GM12878 (cell line): ENCODE measurements around the gene LYPD6. TPM values are rescaled to one million over a fixed set of nuclear protein-coding genes. Genes with fewer than 3 reads are reported as not detected.

Source experiments
- ATAC-seq: fragments of 200-7000 bp; cut with Tn5 transposase; 3 replicates; pipeline ENCODE4 v1.9.1; 2020; ENCODE audit warnings: mild to moderate bottlenecking, moderate library complexity
- BruUV-seq: library from RNA; stranded (reverse); fragments of 400-500 nt; replicated peaks from 2 replicates; lab custom pipeline; 2021; lab: Mats Ljungman, UMichigan
- CTCF ChIA-PET: fragments of 300-600 bp; sonication (Branson Sonifier 250); formaldehyde crosslinking; extraction: SDS; loops from one replicate; lab custom pipeline; 2021; ENCODE audit warnings: inconsistent platforms; lab: Yijun Ruan, JAX
- POLR2A ChIA-PET: fragments of 350-600 bp; formaldehyde crosslinking; extraction: SDS; loops from one replicate; lab custom pipeline; 2021; ENCODE audit warnings: inconsistent platforms; lab: Charles Lee
- RAD21 ChIA-PET: fragments of 300-600 bp; sonication (Branson Sonifier 250); formaldehyde crosslinking; loops from one replicate; lab custom pipeline; 2023; ENCODE audit warnings: antibody characterized with exemption; ENCODE audit not compliant: unreplicated experiment; lab: Charles Lee
- SMC1A ChIA-PET: fragments of 300-600 bp; sonication (Branson Sonifier 250); formaldehyde crosslinking; loops from one replicate; lab custom pipeline; 2023; ENCODE audit not compliant: unreplicated experiment, uncharacterized antibody; lab: Charles Lee
- DNase-seq: peaks from one replicate; pipeline ENCODE4 v3.0.0-alpha.2; 2011; ENCODE audit warnings: low read depth, low spot score
- FAIRE-seq: peaks from 3 replicates; lab custom pipeline; 2011; peaks lifted over from hg19 to GRCh38; lab: Jason Lieb, UNC
- H2AFZ ChIP-seq: 2 replicates; pipeline ENCODE4 v1.6.0; 2011; ENCODE audit warnings: low read depth, low read length, control low read depth; ENCODE audit not compliant: control insufficient read depth
- H3K27ac ChIP-seq: 2 replicates; pipeline ENCODE4 v1.5.1; 2011; ENCODE audit warnings: control low read depth; ENCODE audit not compliant: control insufficient read depth, insufficient read depth
- H3K27me3 ChIP-seq, 2 experiments: replicated peaks in 1 of 2; 2 replicates each; pipeline versions ENCODE4 v1.6.0 to v1.6.1; 2011; ENCODE audit warnings: low read length in 1 of 2; ENCODE audit not compliant: control insufficient read depth in 2 of 2, insufficient read depth in 2 of 2
- H3K36me3 ChIP-seq, 2 experiments: 2 replicates each; pipeline ENCODE4 v1.5.1; 2011; ENCODE audit warnings: low read length in 1 of 2; ENCODE audit not compliant: control insufficient read depth in 2 of 2, insufficient read depth in 2 of 2
- H3K4me1 ChIP-seq: 2 replicates; pipeline ENCODE4 v1.6.1; 2011; ENCODE audit warnings: mild to moderate bottlenecking, low read length, moderate library complexity, mixed read lengths; ENCODE audit not compliant: control insufficient read depth, insufficient read depth
- H3K4me2 ChIP-seq: 2 replicates; pipeline ENCODE4 v1.6.0; 2011; ENCODE audit warnings: control low read depth; ENCODE audit not compliant: control insufficient read depth, insufficient read depth
- H3K4me3 ChIP-seq: fragments of 200-600 bp; sonication (generic); 2 replicates; pipeline ENCODE4 v1.5.1; 2016
- H3K79me2 ChIP-seq: 2 replicates; pipeline ENCODE4 v1.6.0; 2011; ENCODE audit warnings: low read length; ENCODE audit not compliant: control insufficient read depth, insufficient read depth
- H3K9ac ChIP-seq: 2 replicates; pipeline ENCODE4 v1.8.0; 2011; ENCODE audit warnings: low read length, control low read depth, mixed read lengths; ENCODE audit not compliant: control insufficient read depth, insufficient read depth
- H3K9me3 ChIP-seq: replicated peaks from 3 replicates; pipeline ENCODE4 v1.5.1; 2011; ENCODE audit warnings: mild to moderate bottlenecking, low read length; ENCODE audit not compliant: control insufficient read depth, insufficient read depth
- H4K20me1 ChIP-seq: 2 replicates; pipeline ENCODE4 v1.6.0; 2011; ENCODE audit not compliant: control insufficient read depth, insufficient read depth
- ATF3 ChIP-seq: IDR thresholded peaks from 2 replicates; pipeline ENCODE4 v1.6.1; 2011; ENCODE audit warnings: low read depth, mild to moderate bottlenecking, low read length, moderate library complexity, borderline replicate concordance; ENCODE audit errors: extremely low read depth
- FOS ChIP-seq: IDR thresholded peaks from 3 replicates; pipeline ENCODE4 v1.6.1; 2011; ENCODE audit warnings: borderline replicate concordance; ENCODE audit not compliant: insufficient read length; ENCODE audit errors: extremely low read depth
- SPI1 ChIP-seq: IDR thresholded peaks from 2 replicates; pipeline ENCODE4 v1.6.1; 2011; ENCODE audit warnings: low read depth, mild to moderate bottlenecking, low read length, moderate library complexity, borderline replicate concordance; ENCODE audit not compliant: insufficient read depth
- TCF3 ChIP-seq: IDR thresholded peaks from 2 replicates; pipeline ENCODE4 v1.6.1; 2012; ENCODE audit warnings: low read depth, mild to moderate bottlenecking, low read length, borderline replicate concordance; ENCODE audit not compliant: insufficient read depth
- WGBS: methylation state at CpG from one replicate; pipeline ENCODE4 v1.1.6; 2016; ENCODE audit warnings: low lambda C conversion rate; ENCODE audit not compliant: insufficient replicate concordance, insufficient coverage; ENCODE audit errors: missing lambda C conversion rate; 5-methylcytosine and 5-hydroxymethylcytosine counted together
- in situ Hi-C: fragments of 300-500 bp; cut with MboI; formaldehyde crosslinking; loops from 9 replicates; pipeline ENCODE4 v1.14.3; 2018; ENCODE audit warnings: mixed read lengths
- intact Hi-C: fragments of 100-400 bp; cut with micrococcal nuclease; formaldehyde crosslinking; loops from one replicate; pipeline ENCODE4 v1.14.2; 2022; ENCODE audit not compliant: unreplicated experiment
- polyA plus RNA-seq, 11 experiments: library from polyadenylated mRNA; depleted of rRNA in 4 of 11; unstranded in 6 of 11; stranded (reverse) in 5 of 11; fragments of >200 nt; fragmentation: Nextera tagmentation in 4 of 11; fragmentation: Illumina TruSeq in 1 of 11; extraction: Ambion mirVana in 4 of 11; extraction: Trizol in 1 of 11; gene quantifications; 1 replicate in 1 of 11; 2 replicates in 10 of 11; pipeline versions ENCODE4 v1.2.1 to v1.2.3, GENCODE V29; 2011 to 2016; ENCODE audit warnings: inconsistent platforms in 2 of 11, missing spikeins in 2 of 11, low read depth in 1 of 11
- total RNA-seq, 4 experiments: library from RNA; depleted of rRNA in 3 of 4; stranded (reverse); fragments of >200 nt in 3 of 4; fragmentation: Illumina TruSeq in 1 of 4; extraction: Trizol in 1 of 4; gene quantifications; 2 replicates each; pipeline versions ENCODE4 v1.2.1 to v1.2.3, GENCODE V29; 2013 to 2021
- TF ChIP-seq, protein P1 (sequence below): fragments of 450-650 bp; IDR thresholded peaks from 2 replicates; pipeline ENCODE4 v1.6.1; 2014; ENCODE audit warnings: mild to moderate bottlenecking

Gene LYPD6
- total and polyA plus RNA-seq, 10 of the 15 experiments (the other 5 are each of a cell fraction or from before 2014, with no cell fraction given), result not detected

- SMC1A ChIA-PET, result no interaction called here
- no peak for FAIRE-seq
Measured at GRCh38 chr2:149449017-149449416, 118.6 kb downstream of the LYPD6 start.

DNA sequence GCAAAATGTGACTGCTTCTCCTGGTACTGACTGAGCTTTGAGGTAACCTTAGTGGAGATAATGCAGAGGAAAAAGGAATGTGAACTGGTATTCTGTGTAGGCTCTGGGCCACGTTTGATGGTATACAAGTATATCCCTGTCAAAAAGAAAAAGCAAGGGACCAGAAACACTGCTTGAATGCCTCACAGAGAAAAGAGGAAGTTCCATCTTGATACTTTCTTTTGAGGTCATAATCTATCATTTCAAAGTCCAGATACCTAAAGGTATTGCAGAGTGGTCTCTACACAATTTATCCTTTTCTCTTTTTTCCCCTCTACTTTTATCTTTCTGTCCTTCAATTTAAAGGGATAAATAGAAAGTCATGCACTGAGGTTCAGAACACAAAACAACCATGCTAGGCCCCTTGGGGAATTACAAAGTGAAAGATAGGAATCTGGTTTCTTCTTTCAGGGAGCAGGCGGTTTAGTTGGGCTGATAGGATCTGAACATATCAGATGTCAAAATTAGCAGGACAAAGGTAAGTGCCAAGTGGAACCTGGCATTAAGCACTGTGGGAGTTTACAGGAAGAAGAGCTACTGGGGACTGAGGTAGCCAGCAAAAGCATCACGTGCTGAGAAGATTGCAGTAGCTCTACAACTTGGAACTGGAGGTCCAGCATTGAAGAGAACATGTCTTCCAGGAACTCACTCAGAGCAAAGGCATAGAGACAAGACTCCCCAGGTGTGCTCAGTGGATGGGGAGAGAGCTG, 121.2 kb downstream of the LYPD6 start:
- Histone ChIP-seq H3K27me3 (no peaks in the 10 kb centered on the region), H3K4me3 (no peak overlapping the region), H3K36me3 (no peaks in the 10 kb centered on the region), H3K27ac (no peak overlapping the region), H3K79me2 (no peaks in the 10 kb centered on the region), H3K4me1 (no peaks in the 10 kb centered on the region), H3K9ac (no peak overlapping the region), H3K9me3 (no peaks in the 10 kb centered on the region), H4K20me1 (no peaks in the 10 kb centered on the region), H3K4me2 (no peak overlapping the region), H2AFZ (no peak overlapping the region)
- ATAC-seq (peak; percentile 72), DNase-seq (no peak), FAIRE-seq (peak; percentile 86)
- SMC1A ChIA-PET, result no interaction called here
- RAD21 ChIA-PET, result no interaction called here
- WGBS, result 18% methylated on average over 3 of the region's 3 CpGs
- intact Hi-C loops, result loop anchor here (5.0 kb wide), 1 partner anchor 434 kb away; no protein-coding TSS in a partner anchor
- TF ChIP-seq, protein P1, sequence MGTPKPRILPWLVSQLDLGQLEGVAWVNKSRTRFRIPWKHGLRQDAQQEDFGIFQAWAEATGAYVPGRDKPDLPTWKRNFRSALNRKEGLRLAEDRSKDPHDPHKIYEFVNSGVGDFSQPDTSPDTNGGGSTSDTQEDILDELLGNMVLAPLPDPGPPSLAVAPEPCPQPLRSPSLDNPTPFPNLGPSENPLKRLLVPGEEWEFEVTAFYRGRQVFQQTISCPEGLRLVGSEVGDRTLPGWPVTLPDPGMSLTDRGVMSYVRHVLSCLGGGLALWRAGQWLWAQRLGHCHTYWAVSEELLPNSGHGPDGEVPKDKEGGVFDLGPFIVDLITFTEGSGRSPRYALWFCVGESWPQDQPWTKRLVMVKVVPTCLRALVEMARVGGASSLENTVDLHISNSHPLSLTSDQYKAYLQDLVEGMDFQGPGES, result no peak
- peak; percentile 63 for TF ChIP-seq SPI1
- TF ChIP-seq ATF3, result no peak
- BruUV-seq, result no TSS peak
- in situ Hi-C loops, result no loop called here
- CTCF ChIA-PET, result no interaction called here
- POLR2A ChIA-PET, result no interaction called here

More at GRCh38 chr2:149449017-149449416, 118.6 kb downstream of the LYPD6 start:
- Histone ChIP-seq H3K79me2 (no peaks in the 10 kb centered on the region), H3K27ac (no peak overlapping the region), H4K20me1 (no peaks in the 10 kb centered on the region), H3K9me3 (no peaks in the 10 kb centered on the region), H3K9ac (no peak overlapping the region), H3K4me1 (no peaks in the 10 kb centered on the region), H3K36me3 (no peaks in the 10 kb centered on the region), H3K27me3 (no peaks in the 10 kb centered on the region), H3K4me2 (no peak overlapping the region), H2AFZ (no peak overlapping the region), H3K4me3 (no peak overlapping the region)
- ATAC-seq (no peak), DNase-seq (no peak)
- no TSS peak for BruUV-seq
- TF ChIP-seq FOS (no peak), TCF3 (no peak)
- 27% methylated on average over 5 of the region's 5 CpGs for WGBS
- POLR2A ChIA-PET, result no interaction called here
- intact Hi-C loops, result no loop called here
- RAD21 ChIA-PET, result no interaction called here
- in situ Hi-C loops, result no loop called here
- CTCF ChIA-PET, result no interaction called here
